GM18907 (cell line): ENCODE results near the gene PIWIL4.
"Not testable (repeated sequence)": the region's sequence is repeated elsewhere in the genome, so short reads cannot be mapped to it uniquely, and the experiment has no call there.

Experiments used
- ATAC-seq: cut with Tn5 transposase; IDR thresholded peaks from one replicate; pipeline ENCODE4 v1.9.1; 2021; ENCODE audit warnings: mild to moderate bottlenecking, moderate library complexity; ENCODE audit not compliant: unreplicated experiment

PIWIL4 gene

DNA sequence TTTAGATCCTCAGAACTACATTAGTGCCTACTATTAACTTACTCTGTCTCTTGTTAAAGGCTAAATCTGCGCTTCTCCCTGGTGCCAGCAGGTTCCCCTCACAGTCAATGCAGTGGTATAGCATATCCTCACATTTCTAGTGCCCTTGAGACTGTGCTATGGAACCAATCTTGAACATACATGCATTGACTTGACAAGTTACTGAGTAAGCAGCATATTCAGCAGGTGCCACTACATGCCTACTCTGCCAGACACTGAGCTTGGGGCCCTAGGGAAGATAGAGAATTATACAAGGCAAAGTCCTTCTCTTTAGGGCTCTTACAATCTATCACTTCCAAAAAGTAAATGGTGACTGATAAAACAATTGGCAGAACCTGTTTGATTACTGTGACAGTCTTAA is 20.3 kb upstream of the PIWIL4 start:
- ATAC-seq, result no peak

DNA sequence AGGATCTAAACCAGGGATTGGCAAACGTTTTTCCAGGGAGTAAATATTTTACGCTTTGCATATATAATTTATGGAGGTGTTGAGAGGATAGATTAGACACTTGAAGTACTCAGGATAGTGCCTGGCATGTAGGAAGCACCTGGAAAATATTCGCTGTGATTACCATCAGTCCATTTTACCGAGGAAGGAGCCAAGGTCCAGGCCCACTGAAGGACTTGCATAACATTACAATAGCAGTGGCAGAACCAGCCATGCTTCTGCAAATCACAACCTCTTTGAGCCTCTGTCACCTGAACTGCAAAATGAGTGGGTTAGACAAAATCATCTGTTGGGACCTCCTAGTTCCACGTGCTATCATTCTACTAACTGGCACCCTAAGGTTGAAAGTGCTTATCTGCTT is 18.0 kb upstream of the PIWIL4 start:
- ATAC-seq, result no peak

DNA sequence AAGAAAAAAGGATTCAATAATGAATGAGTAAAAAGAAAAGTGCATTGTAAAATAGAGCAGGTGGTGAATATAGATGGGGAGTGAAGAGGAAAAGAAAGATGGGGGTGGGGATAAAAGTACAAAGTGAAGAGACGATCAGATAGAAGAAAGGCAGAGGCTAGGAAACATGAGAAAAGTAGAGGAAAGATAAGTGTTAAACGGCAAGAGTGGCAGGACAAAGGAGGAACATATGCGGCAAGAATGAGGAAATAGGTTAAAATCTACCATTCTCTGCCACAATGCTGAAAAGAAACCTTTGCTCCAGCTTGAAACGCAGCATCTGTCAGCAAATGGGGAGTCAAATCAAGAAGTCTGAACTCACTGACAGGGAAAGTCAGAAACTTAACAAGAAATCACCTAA is 16.7 kb upstream of the PIWIL4 start:
- peak; percentile 37 for ATAC-seq

GRCh38 chr11:94553938-94554337 is 13.2 kb upstream of the PIWIL4 start:
- no peak for ATAC-seq

DNA sequence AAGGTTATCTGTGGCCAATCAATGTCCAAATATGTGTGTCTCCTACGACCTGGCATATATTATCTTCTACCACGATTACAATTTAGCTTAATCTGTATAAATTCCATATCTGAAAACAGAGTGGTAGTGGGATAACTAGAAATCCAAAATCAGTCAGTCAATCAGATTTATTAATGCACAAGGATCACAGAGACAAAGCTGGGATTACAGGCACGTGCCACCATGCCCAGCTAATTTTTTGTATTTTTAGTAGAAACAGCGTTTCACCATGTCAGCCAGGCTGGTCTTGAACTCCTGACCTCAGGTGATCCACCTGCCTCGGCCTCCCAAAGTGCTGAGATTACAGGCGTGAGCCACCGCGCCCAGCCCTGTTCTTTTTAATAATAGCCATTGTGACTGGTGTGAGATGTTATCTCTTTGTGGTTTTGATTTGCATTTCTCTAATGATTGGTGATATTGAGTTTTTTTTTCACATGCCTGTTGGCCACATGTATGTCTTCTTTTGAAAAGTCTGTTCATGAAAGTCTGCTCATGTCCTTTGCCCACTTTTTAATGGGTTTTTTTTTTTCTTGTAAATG is 11.3 kb upstream of the PIWIL4 start:
- not testable (repeated sequence) for ATAC-seq

GRCh38 chr11:94557421-94557820 is 9.7 kb upstream of the PIWIL4 start:
- no peak for ATAC-seq

- ATAC-seq, result peak; percentile 7
Observed at GRCh38 chr11:94557992-94558391, 9.2 kb upstream of the PIWIL4 start.

GRCh38 chr11:94558468-94558867 is 8.7 kb upstream of the PIWIL4 start:
- ATAC-seq, result peak; percentile 71

GRCh38 chr11:94558932-94559331 is 8.2 kb upstream of the PIWIL4 start:
- ATAC-seq, result no peak

DNA sequence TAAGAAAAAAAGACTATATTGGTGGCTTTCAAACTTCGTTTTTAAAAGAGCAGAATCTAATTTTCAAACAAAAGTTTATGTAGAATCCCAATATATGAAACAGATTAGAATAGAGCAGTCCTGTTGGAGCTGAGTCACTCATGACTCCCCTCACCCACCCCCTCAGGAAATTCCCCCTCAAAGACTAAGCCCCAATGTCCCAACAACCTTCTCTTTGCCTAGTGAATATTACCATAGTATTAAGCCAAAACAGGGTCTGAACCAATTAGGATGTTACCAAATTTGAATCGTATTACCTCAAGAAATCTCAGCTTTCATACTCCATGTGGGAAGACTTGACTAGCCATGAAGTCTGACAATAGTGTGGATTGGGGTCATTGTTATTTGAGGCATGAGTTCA is 7.8 kb upstream of the PIWIL4 start:
- ATAC-seq, result no peak

GRCh38 chr11:94560834-94561233 is 6.3 kb upstream of the PIWIL4 start:
- ATAC-seq, result no peak

DNA sequence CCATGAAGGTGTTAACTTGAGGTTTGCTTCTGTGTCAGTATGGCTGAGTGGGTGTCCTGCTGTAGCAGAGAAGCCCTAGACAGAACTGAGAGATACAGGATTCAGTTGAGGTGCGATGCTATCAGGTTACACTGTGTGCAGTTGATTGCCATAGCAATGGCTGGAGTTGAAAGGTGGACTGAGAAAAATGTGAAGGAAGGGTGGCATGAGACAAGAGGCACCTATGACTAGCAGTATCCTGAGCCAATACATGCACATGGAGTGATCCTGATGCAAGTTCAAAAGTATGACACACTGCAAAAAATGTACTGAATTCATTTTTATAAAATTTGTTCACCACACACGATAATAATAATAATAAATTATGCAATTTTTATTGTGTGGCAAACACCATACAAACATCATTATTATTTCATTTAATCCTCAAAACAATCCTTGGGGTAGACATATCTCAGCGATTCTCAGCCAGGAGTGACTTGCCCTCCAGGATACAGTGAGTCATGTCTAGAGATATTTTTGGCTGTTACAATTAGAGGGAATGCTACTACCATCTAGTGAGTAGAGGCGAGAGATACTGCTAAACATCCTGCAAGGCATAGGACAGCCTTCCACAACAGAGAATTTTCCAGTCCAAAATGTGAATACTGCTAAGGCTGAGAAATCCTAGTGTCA is 3.9 kb upstream of the PIWIL4 start:
- ATAC-seq, result no peak

GRCh38 chr11:94563848-94564467 is 3.2 kb upstream of the PIWIL4 start:
- no peak for ATAC-seq

DNA sequence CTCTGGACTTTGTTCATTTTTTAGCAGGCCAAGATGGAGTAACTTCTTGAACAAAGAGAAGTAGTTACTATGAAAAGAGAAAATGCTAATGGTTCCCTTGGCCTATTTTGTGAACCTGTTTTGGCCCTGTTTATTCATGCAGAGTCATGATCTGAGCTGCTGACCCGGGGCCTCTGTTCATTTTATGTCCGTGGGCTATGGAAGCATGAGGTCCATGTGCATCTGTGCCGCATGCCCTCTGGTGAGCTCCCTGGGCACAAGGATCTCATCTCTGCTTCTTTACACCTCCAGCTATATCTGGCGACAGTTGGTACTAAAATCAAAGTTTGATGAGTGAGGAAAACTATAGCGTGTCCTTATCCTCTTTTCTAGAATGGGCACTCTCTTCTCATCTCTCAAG is 1.0 kb downstream of the PIWIL4 start:
- ATAC-seq, result no peak

GRCh38 chr11:94568717-94569116 is 1.5 kb downstream of the PIWIL4 start:
- no peak for ATAC-seq

DNA sequence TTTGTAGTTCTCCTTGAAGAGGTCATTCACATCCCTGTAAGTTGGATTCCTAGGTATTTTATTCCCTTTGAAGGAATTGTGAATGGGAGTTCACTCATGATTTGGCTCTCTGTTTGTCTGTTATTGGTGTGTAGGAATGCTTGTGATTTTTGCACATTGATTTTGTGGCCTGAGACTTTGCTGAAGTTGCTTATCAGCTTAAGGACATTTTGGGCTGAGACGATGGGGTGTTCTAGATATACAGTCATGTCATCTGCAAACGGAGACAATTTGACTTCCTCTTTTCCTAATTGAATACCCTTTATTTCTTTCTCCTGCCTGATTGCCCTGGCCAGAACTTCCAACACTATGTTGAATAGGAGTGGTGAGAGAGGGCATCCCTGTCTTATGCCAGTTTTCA is 5.8 kb downstream of the PIWIL4 start:
- not testable (repeated sequence) for ATAC-seq

DNA sequence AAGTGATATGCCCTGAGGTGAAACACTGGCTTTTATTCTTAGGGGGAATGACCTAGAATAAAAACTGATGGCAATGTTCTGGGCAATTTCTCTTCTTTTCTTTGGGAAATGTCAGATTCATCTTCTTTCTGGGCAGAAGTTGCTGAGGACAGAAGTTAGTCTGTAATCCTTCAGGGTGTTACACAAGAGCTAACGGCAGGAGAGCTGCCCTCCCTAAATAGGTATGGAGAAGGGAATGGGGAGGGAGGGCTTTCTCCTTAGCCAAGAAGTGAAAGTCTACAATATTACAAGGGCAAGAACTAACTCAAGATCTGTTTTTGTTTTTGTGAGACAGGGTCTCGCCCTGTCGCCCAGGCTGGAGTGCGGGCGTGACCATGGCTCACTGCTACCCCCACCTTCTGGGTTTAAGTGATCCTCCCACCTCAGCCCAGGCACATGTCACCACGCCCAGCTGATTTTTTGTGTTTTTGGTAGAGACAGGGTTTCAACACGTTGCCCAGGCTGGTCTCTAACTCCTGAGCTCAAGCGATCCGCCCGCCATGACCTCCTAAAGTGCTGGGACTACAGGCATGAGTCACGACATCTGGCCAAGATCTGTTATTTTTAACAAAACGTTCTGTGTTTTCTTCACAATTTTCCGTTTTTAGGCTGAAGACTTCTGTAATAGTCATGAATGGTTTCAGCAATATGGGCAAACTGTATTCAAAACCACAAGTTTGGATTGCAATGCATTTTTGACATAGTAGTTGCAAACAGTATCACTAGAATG is 7.2 kb downstream of the PIWIL4 start:
- ATAC-seq, result no peak

- ATAC-seq, result no peak
Observed at GRCh38 chr11:94576306-94576705, 9.1 kb downstream of the PIWIL4 start.

- ATAC-seq, result no peak
Observed at GRCh38 chr11:94577841-94578240, 10.7 kb downstream of the PIWIL4 start.

- ATAC-seq, result peak; percentile 41
Observed at GRCh38 chr11:94581926-94582325, 14.8 kb downstream of the PIWIL4 start.

GRCh38 chr11:94583213-94583865 is 16.2 kb downstream of the PIWIL4 start:
- no peak for ATAC-seq
